H9 (cell line): ENCODE measurements around the gene DENND5B. TPM values are rescaled to one million over a fixed set of nuclear protein-coding genes. Genes with fewer than 3 reads are reported as not detected.
A peak's percentile ranks its signal among the peaks of the same experiment; 100 is the strongest.

Experiments
- DNase-seq: peaks from one replicate; pipeline ENCODE4 v3.0.0-alpha.2; 2017
- H2AFZ ChIP-seq: one replicate; pipeline ENCODE4 v1.6.1; 2013; ENCODE audit warnings: mild to moderate bottlenecking, low read length, control low read depth, moderate library complexity
- H2AK5ac ChIP-seq: 2 replicates; pipeline ENCODE4 v1.6.1; 2013; ENCODE audit warnings: low read length, control low read depth, mixed read lengths; ENCODE audit not compliant: insufficient read length
- H2BK120ac ChIP-seq: one replicate; pipeline ENCODE4 v1.6.1; 2013; ENCODE audit warnings: low read depth, mild to moderate bottlenecking, low read length, control low read depth, inconsistent platforms; ENCODE audit not compliant: poor library complexity, severe bottlenecking
- H2BK12ac ChIP-seq: 2 replicates; pipeline ENCODE4 v1.6.1; 2013; ENCODE audit warnings: low read length, control low read depth, mixed read lengths, low read depth; ENCODE audit not compliant: insufficient read length
- H2BK15ac ChIP-seq: 2 replicates; pipeline ENCODE4 v1.6.1; 2013; ENCODE audit warnings: low read depth, low read length, control low read depth
- H2BK20ac ChIP-seq: one replicate; pipeline ENCODE4 v1.6.1; 2013; ENCODE audit warnings: low read depth, mild to moderate bottlenecking, low read length, control low read depth, inconsistent platforms; ENCODE audit not compliant: poor library complexity, severe bottlenecking
- H2BK5ac ChIP-seq: 2 replicates; pipeline ENCODE4 v1.6.1; 2013; ENCODE audit warnings: low read length, control low read depth, mixed read lengths; ENCODE audit not compliant: insufficient read length
- H3K14ac ChIP-seq: 2 replicates; pipeline ENCODE4 v1.6.1; 2013; ENCODE audit warnings: low read length, control low read depth; ENCODE audit not compliant: insufficient read depth
- H3K18ac ChIP-seq: 2 replicates; pipeline ENCODE4 v1.6.1; 2013; ENCODE audit warnings: low read depth, mild to moderate bottlenecking, mixed read lengths, low read length, control low read depth; ENCODE audit not compliant: insufficient read length
- H3K23ac ChIP-seq: 2 replicates; pipeline ENCODE4 v1.6.1; 2013; ENCODE audit warnings: low read length, control low read depth, mixed read lengths, low read depth; ENCODE audit not compliant: insufficient read length
- H3K23me2 ChIP-seq: 2 replicates; pipeline ENCODE4 v1.6.1; 2013; ENCODE audit warnings: low read depth, mild to moderate bottlenecking, mixed read lengths, low read length, control low read depth; ENCODE audit not compliant: insufficient read length, poor library complexity, severe bottlenecking
- H3K27ac ChIP-seq: 2 replicates; pipeline ENCODE4 v1.5.1; 2013; ENCODE audit warnings: low read length, control low read depth, mixed read lengths, low read depth; ENCODE audit not compliant: insufficient read length
- H3K27me3 ChIP-seq: 2 replicates; pipeline ENCODE4 v1.6.1; 2013; ENCODE audit warnings: low read length, control low read depth, inconsistent platforms; ENCODE audit not compliant: insufficient read depth
- H3K4ac ChIP-seq: 2 replicates; pipeline ENCODE4 v1.6.1; 2013; ENCODE audit warnings: low read depth, mild to moderate bottlenecking, control low read depth, inconsistent platforms, low read length, moderate library complexity
- H3K4me1 ChIP-seq: 2 replicates; pipeline ENCODE4 v1.6.1; 2013; ENCODE audit warnings: low read length, control low read depth, inconsistent platforms; ENCODE audit not compliant: insufficient read depth
- H3K4me2 ChIP-seq: 2 replicates; pipeline ENCODE4 v1.6.1; 2013; ENCODE audit warnings: low read length, control low read depth, mixed read lengths; ENCODE audit not compliant: insufficient read length, insufficient read depth
- H3K56ac ChIP-seq: 2 replicates; pipeline ENCODE4 v1.6.1; 2013; ENCODE audit warnings: low read depth, mild to moderate bottlenecking, mixed read lengths, low read length, control low read depth; ENCODE audit not compliant: insufficient read length
- H3K79me1 ChIP-seq: 2 replicates; pipeline ENCODE4 v1.6.1; 2013; ENCODE audit warnings: low read depth, mild to moderate bottlenecking, moderate library complexity, low read length, control low read depth, inconsistent platforms; ENCODE audit not compliant: insufficient read depth, poor library complexity, severe bottlenecking
- H3K79me2 ChIP-seq: 2 replicates; pipeline ENCODE4 v1.6.1; 2013; ENCODE audit warnings: low read length, control low read depth, inconsistent platforms; ENCODE audit not compliant: insufficient read depth
- H3K9ac ChIP-seq: 2 replicates; pipeline ENCODE4 v1.6.1; 2013; ENCODE audit warnings: low read length, control low read depth, mixed read lengths; ENCODE audit not compliant: insufficient read length; ENCODE audit errors: extremely low read depth
- H3K9me3 ChIP-seq: one replicate; pipeline ENCODE4 v1.6.1; 2013; ENCODE audit warnings: low read depth, low read length, inconsistent platforms; ENCODE audit not compliant: control insufficient read depth
- H3T11ph ChIP-seq: one replicate; pipeline ENCODE4 v1.6.1; 2013; ENCODE audit warnings: mild to moderate bottlenecking, low read length, control low read depth, inconsistent platforms
- H4K20me1 ChIP-seq: one replicate; pipeline ENCODE4 v1.6.1; 2013; ENCODE audit not compliant: control insufficient read depth, insufficient read length, insufficient read depth
- H4K5ac ChIP-seq: 2 replicates; pipeline ENCODE4 v1.6.1; 2013; ENCODE audit warnings: low read depth, mild to moderate bottlenecking, mixed read lengths, low read length, control low read depth; ENCODE audit not compliant: insufficient read length
- H4K8ac ChIP-seq: replicated peaks from 2 replicates; pipeline ENCODE4 v1.6.1; 2013; ENCODE audit warnings: low read length, control low read depth, mixed read lengths, low read depth; ENCODE audit not compliant: insufficient read length
- H4K91ac ChIP-seq: 2 replicates; pipeline ENCODE4 v1.6.1; 2013; ENCODE audit warnings: low read depth, mild to moderate bottlenecking, moderate library complexity, mixed read lengths, low read length, control low read depth; ENCODE audit not compliant: insufficient read length
- H3K27ac Mint-ChIP-seq, 3 experiments: 2 replicates in 2 of 3; 3 replicates in 1 of 3; pipeline ENCODE4 v1.8.0; 2020 to 2021; ENCODE audit warnings: mixed read lengths in 3 of 3, mild to moderate bottlenecking in 1 of 3, moderate library complexity in 1 of 3
- H3K27me3 Mint-ChIP-seq: 2 replicates; pipeline ENCODE4 v1.8.0; 2021; ENCODE audit warnings: low read depth, mild to moderate bottlenecking, moderate library complexity, mixed read lengths
- H3K36me3 Mint-ChIP-seq, 3 experiments: 2 replicates in 2 of 3; 3 replicates in 1 of 3; pipeline ENCODE4 v1.8.0; 2020 to 2021; ENCODE audit warnings: low read depth in 3 of 3, mixed read lengths in 3 of 3; ENCODE audit not compliant: insufficient read depth in 1 of 3
- H3K4me1 Mint-ChIP-seq, 2 experiments: 2 replicates each; pipeline ENCODE4 v1.8.0; 2020; ENCODE audit warnings: mixed read lengths in 2 of 2
- H3K4me3 Mint-ChIP-seq, 2 experiments: 2 replicates in 1 of 2; 3 replicates in 1 of 2; pipeline ENCODE4 v1.8.0; 2020 to 2021; ENCODE audit warnings: mild to moderate bottlenecking in 2 of 2, mixed read lengths in 2 of 2, moderate library complexity in 1 of 2
- H3K9me3 Mint-ChIP-seq, 2 experiments: 2 replicates in 1 of 2; 3 replicates in 1 of 2; pipeline ENCODE4 v1.8.0; 2020; ENCODE audit warnings: mild to moderate bottlenecking in 2 of 2, mixed read lengths in 2 of 2, moderate library complexity in 1 of 2
- CTCF ChIP-seq: fragments of 200-600 bp; sonication (generic); conservative IDR thresholded peaks from 3 replicates; pipeline ENCODE4 v1.8.0; 2021; ENCODE audit warnings: antibody characterized with exemption, mild to moderate bottlenecking
- WGBS: extraction: QIAGEN DNeasy Blood & Tissue Kit; methylation state at CpG from one replicate; pipeline ENCODE4 v1.1.7; 2013; ENCODE audit warnings: missing lambda C conversion rate, low lambda C conversion rate, mixed read lengths; ENCODE audit not compliant: insufficient read length; ENCODE audit errors: extremely low coverage; 5-methylcytosine and 5-hydroxymethylcytosine counted together
- total RNA-seq: library from RNA; stranded (reverse); gene quantifications from 2 replicates; pipeline ENCODE4 v1.2.1, GENCODE V29; 2021

Gene DENND5B
- total RNA-seq, 1 experiment from 2014 or later, result 13.4 TPM

- no peak overlapping the region for H3K4ac ChIP-seq
- Mint-ChIP-seq H3K27ac (peak overlapping the region in 1 of 3 experiments; percentile 7; a peak in 1 of 7 replicates), H3K27me3 (no peaks in the 10 kb centered on the region), H3K36me3 (no peaks in the 10 kb centered on the region), H3K4me1 (peaks cover 25% of the 10 kb centered on the region in 2 experiments), H3K9me3 (no peaks in the 10 kb centered on the region), H3K4me3 (no peak overlapping the region)
- no peak overlapping the region for H2AK5ac ChIP-seq
- H3K56ac ChIP-seq, result no peak overlapping the region
- no peaks in the 10 kb centered on the region for H3K79me2 ChIP-seq
- H3K9ac ChIP-seq, result no peak overlapping the region
- no peak for DNase-seq
- no peak overlapping the region for H3K4me2 ChIP-seq
- no peak overlapping the region for H2BK15ac ChIP-seq
- no peaks in the 10 kb centered on the region for H3K9me3 ChIP-seq
- no peak overlapping the region for H3K18ac ChIP-seq
- H3T11ph ChIP-seq, result no peak overlapping the region
- no peak overlapping the region for H3K14ac ChIP-seq
- no peak overlapping the region for H3K23ac ChIP-seq
- no peaks in the 10 kb centered on the region for H4K20me1 ChIP-seq
- H4K91ac ChIP-seq, result no peak overlapping the region
- no peak overlapping the region for H2BK5ac ChIP-seq
- no peak overlapping the region for H3K27ac ChIP-seq
- WGBS, result no CpG with 5 or more reads among the region's 1 CpG
- no peaks in the 10 kb centered on the region for H3K23me2 ChIP-seq
- no peak overlapping the region for H4K8ac ChIP-seq
- H2AFZ ChIP-seq, result no peak overlapping the region
- no peaks in the 10 kb centered on the region for H3K79me1 ChIP-seq
- no peaks in the 10 kb centered on the region; the same call in 1 of the 2 replicates for H3K4me1 ChIP-seq
- H4K5ac ChIP-seq, result no peak overlapping the region
- TF ChIP-seq CTCF, result no peak
- no peak overlapping the region for H2BK20ac ChIP-seq
- no peak overlapping the region for H2BK120ac ChIP-seq
- no peaks in the 10 kb centered on the region for H3K27me3 ChIP-seq
- H2BK12ac ChIP-seq, result no peak overlapping the region
Observed at GRCh38 chr12:31342286-31342685, 248.7 kb downstream of the DENND5B start.
